NB4 (cell line): ENCODE measurements around the gene LOC101059915.
A peak's percentile ranks its signal among the peaks of the same experiment; 100 is the strongest.

Source experiments
- DNase-seq: peaks from one replicate; pipeline ENCODE4 v3.0.0; 2010; ENCODE audit warnings: low read depth
- H3K4me3 ChIP-seq: one replicate; pipeline ENCODE4 v1.5.1; 2011; ENCODE audit warnings: mild to moderate bottlenecking, low read depth, low read length, moderate library complexity
- MYC ChIP-seq: IDR thresholded peaks from 2 replicates; pipeline ENCODE4 v1.6.1; 2011; ENCODE audit warnings: low read depth, low read length
- POLR2A ChIP-seq: IDR thresholded peaks from 2 replicates; pipeline ENCODE4 v1.6.1; 2011; ENCODE audit warnings: mild to moderate bottlenecking; ENCODE audit not compliant: insufficient read length; ENCODE audit errors: extremely low read depth
- TF ChIP-seq, protein P1 (sequence below): IDR thresholded peaks from 2 replicates; pipeline ENCODE4 v1.6.1; 2011; ENCODE audit warnings: low read depth, low read length
- TF ChIP-seq, protein P2 (sequence below): IDR thresholded peaks from one replicate; pipeline ENCODE4 v1.5.1; 2012; ENCODE audit warnings: low read depth, low read length

LOC101059915 gene

DNA sequence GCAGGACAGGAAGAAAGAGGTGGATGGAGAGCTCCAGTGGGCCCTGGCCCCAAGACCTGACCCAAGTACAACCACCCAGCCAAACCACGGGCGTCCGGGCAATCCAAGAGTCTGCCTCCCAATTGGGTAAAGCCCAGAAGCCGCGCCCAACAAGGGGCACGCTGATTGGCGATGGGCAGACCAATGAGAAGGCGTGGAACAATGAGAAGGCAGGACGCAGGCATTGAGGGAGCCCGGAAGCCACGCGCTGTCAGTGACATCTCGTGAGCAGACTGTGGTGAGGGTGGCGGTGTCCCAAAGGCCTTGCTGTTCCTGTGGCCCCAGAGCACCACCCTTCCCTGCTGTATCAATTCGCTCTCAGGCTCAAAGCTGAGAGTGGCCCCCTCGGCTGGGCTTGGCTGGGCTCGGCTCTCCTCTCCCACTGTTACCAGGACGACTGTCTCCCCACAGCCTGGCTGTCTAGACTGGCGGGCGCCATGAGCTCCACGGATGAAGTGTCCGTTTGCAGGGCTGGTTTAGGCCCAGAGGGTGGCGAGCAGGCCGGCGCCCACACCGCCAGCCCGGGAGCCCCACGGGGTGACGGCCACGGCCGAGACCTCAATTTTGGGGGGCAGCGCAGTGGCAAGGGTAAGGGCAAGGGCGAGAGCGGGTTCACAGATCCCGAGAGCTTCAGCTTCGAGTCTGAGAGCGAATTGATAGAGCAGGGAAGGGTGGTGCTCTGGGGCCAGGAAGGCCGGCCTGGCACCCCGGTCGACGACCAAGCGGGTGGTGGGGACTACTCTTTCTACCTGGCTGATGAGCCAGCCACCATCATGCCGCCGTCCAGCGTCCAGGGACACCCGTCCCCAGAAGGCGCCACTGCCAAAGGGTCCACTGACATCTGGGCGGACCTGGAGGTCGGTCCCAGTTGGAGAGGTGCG is at the start of gene LOC101059915:
Gene LOC101059915, plus strand, starts transcription at position 219 of the 920 bp plus-strand sequence.
- DNase-seq = no peak
- H3K4me3 ChIP-seq = no peak within 1 kb of the TSS
- TF ChIP-seq POLR2A (no peak), MYC (no peak)
- TF ChIP-seq, protein P1, sequence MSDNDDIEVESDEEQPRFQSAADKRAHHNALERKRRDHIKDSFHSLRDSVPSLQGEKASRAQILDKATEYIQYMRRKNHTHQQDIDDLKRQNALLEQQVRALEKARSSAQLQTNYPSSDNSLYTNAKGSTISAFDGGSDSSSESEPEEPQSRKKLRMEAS = no peak
- TF ChIP-seq, protein P2, sequence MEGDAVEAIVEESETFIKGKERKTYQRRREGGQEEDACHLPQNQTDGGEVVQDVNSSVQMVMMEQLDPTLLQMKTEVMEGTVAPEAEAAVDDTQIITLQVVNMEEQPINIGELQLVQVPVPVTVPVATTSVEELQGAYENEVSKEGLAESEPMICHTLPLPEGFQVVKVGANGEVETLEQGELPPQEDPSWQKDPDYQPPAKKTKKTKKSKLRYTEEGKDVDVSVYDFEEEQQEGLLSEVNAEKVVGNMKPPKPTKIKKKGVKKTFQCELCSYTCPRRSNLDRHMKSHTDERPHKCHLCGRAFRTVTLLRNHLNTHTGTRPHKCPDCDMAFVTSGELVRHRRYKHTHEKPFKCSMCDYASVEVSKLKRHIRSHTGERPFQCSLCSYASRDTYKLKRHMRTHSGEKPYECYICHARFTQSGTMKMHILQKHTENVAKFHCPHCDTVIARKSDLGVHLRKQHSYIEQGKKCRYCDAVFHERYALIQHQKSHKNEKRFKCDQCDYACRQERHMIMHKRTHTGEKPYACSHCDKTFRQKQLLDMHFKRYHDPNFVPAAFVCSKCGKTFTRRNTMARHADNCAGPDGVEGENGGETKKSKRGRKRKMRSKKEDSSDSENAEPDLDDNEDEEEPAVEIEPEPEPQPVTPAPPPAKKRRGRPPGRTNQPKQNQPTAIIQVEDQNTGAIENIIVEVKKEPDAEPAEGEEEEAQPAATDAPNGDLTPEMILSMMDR = no peak

DNA sequence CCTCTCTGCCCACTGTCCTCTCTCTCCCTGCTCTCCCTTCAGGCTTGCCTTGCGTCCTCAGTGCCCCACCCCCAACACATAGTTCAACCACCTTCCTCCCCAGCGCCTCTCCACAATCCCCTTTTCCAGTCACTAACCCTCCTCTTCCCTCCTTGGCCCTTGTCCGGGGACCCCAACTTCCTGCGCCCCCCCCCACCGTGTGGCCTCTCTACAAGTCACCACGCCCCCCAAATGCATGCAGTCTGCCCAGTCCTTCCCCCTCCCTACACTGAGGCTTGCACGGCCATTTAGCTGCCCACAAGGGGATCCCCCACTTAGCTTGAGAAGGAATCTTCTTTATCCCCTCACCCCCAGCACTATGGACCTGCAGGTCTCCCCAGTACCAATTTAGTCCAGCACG is 49.6 kb upstream of the LOC101059915 start:
- TF ChIP-seq POLR2A = no peak
- no peak for TF ChIP-seq MYC
- TF ChIP-seq, protein P2 = no peak
- TF ChIP-seq, protein P1 = no peak
- DNase-seq = peak; percentile 34
- no peak overlapping the region for H3K4me3 ChIP-seq

DNA sequence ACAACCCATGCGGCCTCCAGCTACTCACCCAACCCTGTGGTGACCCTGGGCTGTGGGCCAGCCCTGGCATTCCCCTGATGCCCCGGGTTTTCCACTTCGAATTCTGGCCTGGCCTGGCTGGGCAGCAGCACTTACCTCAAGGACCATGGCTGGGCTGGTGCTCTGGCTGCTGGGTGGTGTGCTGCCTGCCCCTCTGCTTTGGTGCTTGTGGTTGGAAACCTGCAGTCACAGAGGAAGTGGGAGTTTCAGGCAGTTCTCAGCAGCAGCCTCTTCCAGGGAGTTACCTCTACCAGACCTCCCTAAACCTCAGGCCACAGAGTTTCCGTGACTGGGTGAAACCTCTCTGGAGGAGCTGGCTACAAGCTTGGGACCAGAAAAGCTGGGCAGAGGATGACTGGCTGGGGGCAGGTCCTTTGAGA is 49.0 kb upstream of the LOC101059915 start, which contains the start of gene CXCR3:
Gene CXCR3, minus strand, starts transcription at position 209 of the 419 bp plus-strand sequence. Its CDS starts 62 bp downstream, at position 147.
- H3K4me3 ChIP-seq = peak within 1 kb of the TSS; percentile 16
- TF ChIP-seq POLR2A (no peak), MYC (no peak)
- TF ChIP-seq, protein P2 = no peak
- TF ChIP-seq, protein P1 = peak; percentile 37; the same call in 1 of the 2 replicates
- DNase-seq = peak; percentile 97

DNA sequence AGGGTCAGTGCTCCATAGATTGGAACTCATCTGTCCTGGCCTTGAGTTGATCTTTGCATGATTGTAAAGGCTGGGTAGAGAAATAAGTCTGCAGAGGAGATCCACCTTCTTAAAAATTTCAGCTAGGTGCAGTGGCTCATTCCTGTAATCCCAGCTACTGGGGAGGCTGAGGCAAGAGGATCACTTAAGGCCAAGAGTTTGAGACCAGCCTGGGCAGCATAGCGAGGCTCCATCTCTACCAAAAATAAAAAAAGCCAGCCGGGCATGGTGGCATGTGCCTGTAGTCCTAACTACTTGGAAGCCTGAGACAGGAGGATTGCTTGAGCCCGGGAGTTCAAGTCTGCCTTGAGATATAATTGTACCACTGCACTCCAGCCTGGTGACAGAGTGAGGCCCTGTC is 48.6 kb upstream of the LOC101059915 start:
- DNase-seq = no peak
- TF ChIP-seq MYC = no peak
- TF ChIP-seq, protein P2 = no peak
- TF ChIP-seq, protein P1 = no peak
- no peak for TF ChIP-seq POLR2A
- no peak overlapping the region for H3K4me3 ChIP-seq

DNA sequence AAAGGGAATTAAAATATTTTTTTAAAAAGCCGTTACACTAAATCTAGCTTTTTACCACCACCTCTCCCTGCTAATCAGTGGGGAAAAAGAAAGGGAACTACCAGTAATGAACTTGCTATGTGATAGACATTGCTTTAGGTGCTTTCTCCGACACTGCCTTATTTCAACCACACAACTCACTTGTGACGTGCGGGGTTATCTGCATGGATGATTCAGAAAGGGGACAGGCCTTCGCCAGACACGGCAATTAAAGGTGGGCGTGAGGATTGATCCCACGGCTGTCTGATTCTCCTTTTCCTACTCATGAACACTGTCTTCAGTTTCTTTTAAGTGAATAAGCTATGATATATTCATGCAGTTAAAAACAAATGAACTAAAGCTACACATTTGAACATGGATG is 48.2 kb upstream of the LOC101059915 start:
- H3K4me3 ChIP-seq = no peak overlapping the region
- TF ChIP-seq, protein P2 = no peak
- TF ChIP-seq MYC = no peak
- no peak for TF ChIP-seq POLR2A
- TF ChIP-seq, protein P1 = no peak
- DNase-seq = peak; percentile 64
